ENCODE results near the gene VAMP2.

Gene VAMP2

DNA sequence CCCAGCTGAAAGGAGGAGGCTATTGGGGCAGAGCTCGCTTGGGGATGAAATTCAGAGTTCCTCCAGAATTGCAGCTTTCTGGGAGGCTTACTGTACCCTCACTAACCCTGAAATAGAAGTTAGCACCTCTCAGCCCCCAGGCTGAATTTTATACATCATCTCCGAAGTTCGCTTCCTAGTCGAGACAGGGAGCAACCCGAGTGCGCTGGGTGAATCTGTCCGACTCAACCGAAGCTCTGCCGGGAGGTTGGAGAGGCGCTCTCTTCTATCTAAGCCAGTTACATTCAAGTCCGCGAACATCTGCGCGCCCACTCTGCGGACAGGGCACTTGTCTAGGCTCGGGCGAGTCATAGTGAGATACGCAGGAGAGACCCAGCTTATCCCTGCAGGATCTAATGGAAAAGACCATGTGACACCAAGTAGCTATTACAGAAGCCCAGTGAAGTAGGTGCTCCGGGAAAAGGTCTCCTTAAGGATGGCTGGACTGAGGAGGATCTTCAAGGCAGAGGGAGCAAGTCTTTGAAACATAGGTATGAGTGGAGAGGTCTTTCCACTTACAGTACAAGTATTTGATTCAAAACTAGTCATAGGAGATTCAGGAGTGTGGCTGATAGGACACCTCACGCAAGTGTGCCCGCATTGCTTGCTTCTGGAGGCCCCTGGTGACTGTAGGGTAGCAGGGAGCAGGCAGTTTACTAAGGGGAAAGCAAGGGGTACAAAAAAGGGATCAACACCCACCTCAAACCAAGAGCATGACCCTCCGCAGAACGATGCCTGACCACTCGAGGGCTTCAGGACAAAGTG lies 38.2 kb downstream of the VAMP2 start:
- DNase-seq (ENCODE audit: low read depth in 1 of 2, low spot score in 1 of 2): no peak

DNA sequence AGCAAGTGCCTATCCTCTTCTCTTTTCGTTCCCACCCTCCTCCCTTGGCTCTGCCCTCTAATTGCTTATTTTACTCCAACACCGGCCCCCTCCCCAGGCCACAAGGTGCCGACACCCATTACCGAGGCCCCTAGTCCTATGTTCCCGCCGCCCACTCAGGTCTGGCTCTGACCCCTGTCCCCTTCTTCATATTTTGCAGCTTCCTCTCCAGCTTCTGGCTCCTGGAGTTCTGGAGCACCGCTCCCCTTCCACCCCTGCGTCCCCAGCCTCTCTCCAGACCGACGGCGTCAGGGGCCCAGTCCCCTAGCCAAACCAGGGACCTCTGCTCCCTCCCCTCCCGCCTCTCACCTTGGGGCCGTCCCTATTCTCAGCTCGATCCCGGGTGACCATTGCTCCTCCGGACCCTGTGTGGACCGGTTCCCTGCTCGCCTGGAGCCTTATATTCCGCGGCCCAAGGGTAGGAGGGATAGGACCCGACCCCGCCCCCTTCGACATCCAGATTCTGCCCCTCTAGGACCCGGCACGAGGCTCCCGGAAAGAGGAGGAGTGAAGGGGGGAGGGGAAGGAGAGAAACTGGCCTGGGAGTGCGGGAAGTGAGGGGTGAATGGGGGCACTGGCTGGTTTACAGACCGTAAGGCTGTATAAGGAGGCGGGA lies 38.9 kb downstream of the VAMP2 start, which contains the start of gene HES7:
TSS of gene HES7 (minus strand) at position 412 of the 655 bp plus-strand sequence. CDS start at position 390, 22 bp downstream.
- DNase-seq (ENCODE audit: low read depth in 1 of 2, low spot score in 1 of 2): no peak

GRCh38 chr17:8122924-8123694 lies 39.6 kb downstream of the VAMP2 start:
- no peak for DNase-seq (ENCODE audit: low read depth in 1 of 2, low spot score in 1 of 2)

- no peak for DNase-seq (ENCODE audit: low read depth in 1 of 2, low spot score in 1 of 2)
Observed at GRCh38 chr17:8122422-8122923, 40.3 kb downstream of the VAMP2 start.

GRCh38 chr17:8121681-8122421 lies 40.9 kb downstream of the VAMP2 start:
- no peak for DNase-seq (ENCODE audit: low read depth in 1 of 2, low spot score in 1 of 2)

- DNase-seq (ENCODE audit: low read depth in 1 of 2, low spot score in 1 of 2): no peak
Observed at GRCh38 chr17:8121407-8121680, 41.4 kb downstream of the VAMP2 start.

- peak; percentile 27 to 71 for DNase-seq (ENCODE audit: low read depth in 1 of 2, low spot score in 1 of 2)
Observed at GRCh38 chr17:8120520-8121406, 42.0 kb downstream of the VAMP2 start.

DNA sequence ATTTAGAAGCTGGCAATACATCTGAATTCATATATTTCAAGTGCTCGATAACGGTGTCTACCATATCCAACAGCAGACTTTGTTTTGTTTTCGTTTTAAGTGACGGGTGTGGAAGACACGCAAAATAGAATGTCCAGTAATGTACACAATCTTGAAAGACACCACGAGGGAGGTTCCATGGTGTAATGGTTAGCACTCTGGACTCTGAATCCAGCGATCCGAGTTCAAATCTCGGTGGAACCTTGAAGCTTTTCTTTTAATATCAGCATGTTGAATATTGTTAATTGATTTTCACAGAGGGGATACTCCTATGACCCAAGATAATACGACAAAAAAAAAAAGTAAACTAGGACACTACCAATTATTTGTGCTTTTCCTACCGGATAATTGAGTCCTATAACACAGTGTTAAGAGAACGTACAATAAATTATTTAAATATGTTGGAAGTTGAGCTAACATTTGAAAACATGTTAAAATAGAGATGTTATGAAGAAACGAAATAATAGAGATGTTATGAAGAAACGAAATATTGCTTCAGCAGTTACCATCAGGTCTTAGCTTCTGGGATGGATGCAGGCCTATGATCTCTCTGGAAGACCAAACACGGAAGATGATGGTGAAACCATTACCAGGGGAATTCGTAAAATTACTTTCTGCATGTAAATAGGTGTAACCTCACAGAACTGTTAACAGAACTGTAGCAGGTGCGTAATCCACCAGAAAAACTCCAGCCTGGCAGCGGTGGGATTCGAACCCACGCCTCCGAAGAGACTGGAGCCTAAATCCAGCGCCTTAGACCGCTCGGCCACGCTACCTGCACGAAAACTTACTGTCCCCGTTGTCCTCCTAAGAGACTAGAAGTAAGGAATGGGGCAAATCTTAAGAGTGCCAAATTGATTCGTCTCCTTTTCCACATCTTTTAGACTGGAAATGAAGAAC lies 42.9 kb downstream of the VAMP2 start:
- DNase-seq (ENCODE audit: low read depth in 1 of 2, low spot score in 1 of 2): peak; percentile 61 to 82

DNA sequence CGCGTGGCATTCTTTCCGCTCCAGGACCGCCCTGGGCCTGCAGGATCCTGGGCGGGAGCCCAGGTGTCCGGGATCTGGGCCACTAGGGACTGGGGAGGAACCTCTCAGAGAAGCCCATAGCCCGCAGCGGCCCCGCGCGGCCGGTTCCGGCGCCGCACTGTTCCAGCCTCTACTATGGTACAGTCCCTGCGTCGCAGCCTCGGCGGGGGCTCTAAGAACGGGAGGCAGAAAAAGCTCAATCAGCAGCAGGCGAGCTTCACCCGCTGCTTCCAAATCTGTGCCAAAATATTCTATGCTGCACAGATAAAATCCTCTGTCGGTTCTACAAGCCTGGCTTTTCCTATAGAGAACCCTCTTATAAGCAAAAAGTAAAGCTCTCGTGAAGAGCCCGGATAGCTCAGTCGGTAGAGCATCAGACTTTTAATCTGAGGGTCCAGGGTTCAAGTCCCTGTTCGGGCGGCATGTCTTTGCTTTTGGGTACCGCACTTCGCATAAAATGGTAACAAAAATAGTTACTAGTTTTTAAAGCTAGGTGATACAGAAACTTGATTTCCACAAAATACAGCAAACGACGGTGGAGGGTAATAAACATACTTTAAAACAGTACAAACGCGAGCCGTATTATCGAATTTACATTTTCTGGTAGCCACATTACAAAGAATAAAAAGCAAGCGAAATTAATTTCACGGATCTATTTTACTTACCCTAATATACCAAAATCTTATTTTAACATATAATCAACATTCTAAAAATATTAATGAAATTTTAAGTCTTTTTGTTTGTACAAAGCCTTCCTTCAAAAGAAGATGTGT lies 43.8 kb downstream of the VAMP2 start:
- DNase-seq (ENCODE audit: low read depth in 1 of 2, low spot score in 1 of 2): peak; percentile 73 to 81

- DNase-seq (ENCODE audit: low read depth in 1 of 2, low spot score in 1 of 2): no peak
Observed at GRCh38 chr17:8117980-8118768, 44.6 kb downstream of the VAMP2 start, which contains the start of gene ALOXE3. Gene ALOXE3, minus strand, starts transcription at chr17:8118514. Its CDS starts 524 bp downstream, at chr17:8117990.

- DNase-seq (ENCODE audit: low read depth in 1 of 2, low spot score in 1 of 2): no peak
Observed at GRCh38 chr17:8117367-8117979, 45.3 kb downstream of the VAMP2 start.

DNA sequence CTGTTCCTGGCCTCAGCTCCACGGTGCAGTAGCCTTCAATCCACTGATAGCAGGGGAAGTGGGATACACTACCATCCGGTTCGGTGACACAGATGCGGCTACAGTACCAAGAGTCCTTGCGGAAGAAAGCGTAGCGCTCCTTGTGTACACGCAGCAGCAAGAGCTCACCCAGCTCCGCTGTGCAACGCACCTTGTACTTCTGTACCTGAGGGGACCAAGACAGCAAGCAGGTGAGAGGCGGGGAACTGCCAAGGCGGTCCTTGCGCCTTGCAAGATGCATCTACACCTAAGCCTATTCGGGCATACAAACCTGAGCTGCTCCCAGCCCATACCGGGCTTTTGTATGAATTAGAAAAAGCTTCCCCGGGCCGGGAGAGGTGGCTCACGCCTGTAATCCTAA lies 46.0 kb downstream of the VAMP2 start:
- DNase-seq (ENCODE audit: low read depth in 1 of 2, low spot score in 1 of 2): no peak

GRCh38 chr17:8110907-8111306 lies 51.8 kb downstream of the VAMP2 start:
- no peak for DNase-seq (ENCODE audit: low read depth in 1 of 2, low spot score in 1 of 2)

- DNase-seq (ENCODE audit: low read depth in 1 of 2, low spot score in 1 of 2): no peak
Observed at GRCh38 chr17:8110456-8110804, 52.3 kb downstream of the VAMP2 start.

- peak; percentile 77 for DNase-seq (ENCODE audit: low read depth in 1 of 2, low spot score in 1 of 2)
Observed at GRCh38 chr17:8109661-8110455, 52.9 kb downstream of the VAMP2 start.
